Upper lobe of right lung (tissue), 1 donor: ENCODE data around the gene PROSER3. TPM values are rescaled to one million over a fixed set of nuclear protein-coding genes. Genes with fewer than 3 reads are reported as not detected.

ENCODE experiments used
- ATAC-seq: fragments of 200-7000 bp; cut with Tn5 transposase; one replicate; pipeline ENCODE4 v1.9.1; 2020; ENCODE audit warnings: mild to moderate bottlenecking, moderate library complexity
- DNase-seq: peaks from one replicate; pipeline ENCODE4 v3.0.0-alpha.2; 2020
- H3K27ac ChIP-seq: fragments of 200-600 bp; one replicate; pipeline ENCODE4 v1.8.0; 2022
- H3K27me3 ChIP-seq: fragments of 200-600 bp; one replicate; pipeline ENCODE4 v1.8.0; 2022; ENCODE audit warnings: mild to moderate bottlenecking
- H3K36me3 ChIP-seq: fragments of 200-600 bp; one replicate; pipeline ENCODE4 v1.8.0; 2022
- H3K4me1 ChIP-seq: fragments of 200-600 bp; one replicate; pipeline ENCODE4 v1.8.0; 2022
- H3K4me3 ChIP-seq: fragments of 200-600 bp; one replicate; pipeline ENCODE4 v1.8.0; 2022; ENCODE audit warnings: mild to moderate bottlenecking
- H3K9me3 ChIP-seq: fragments of 200-600 bp; one replicate; pipeline ENCODE4 v1.8.0; 2022
- CTCF ChIP-seq: fragments of 200-600 bp; IDR thresholded peaks from one replicate; pipeline ENCODE4 v1.8.0; 2022; ENCODE audit warnings: antibody characterized with exemption
- intact Hi-C: fragments of 100-400 bp; cut with DNase I; formaldehyde crosslinking; loops from one replicate; pipeline ENCODE4 v1.11.0; 2022
- total RNA-seq: library from RNA; stranded (reverse); fragmentation: NEBNext Ultra II Directional; extraction: Animal tissue kit (Norgen Biotek cat#: 25700); gene quantifications from one replicate; pipeline ENCODE4 v1.2.1, GENCODE V29; 2021
- donor health status: DM: no; HTN: yes; CAD: no; lungs with severe emphysema.

The PROSER3 gene
- total RNA-seq, 1 donor from 2014 or later, result 18.2 TPM

- intact Hi-C loops, result no loop called here
- no peak for TF ChIP-seq CTCF
- no peak for ATAC-seq
- Histone ChIP-seq H3K27ac (no peak overlapping the region), H3K36me3 (no peaks in the 10 kb centered on the region), H3K4me3 (no peak overlapping the region), H3K4me1 (no peaks in the 10 kb centered on the region), H3K27me3 (no peaks in the 10 kb centered on the region), H3K9me3 (no peaks in the 10 kb centered on the region)
- DNase-seq, result no peak
Measured at GRCh38 chr19:35784503-35785338, 26.7 kb downstream of the PROSER3 start.

DNA sequence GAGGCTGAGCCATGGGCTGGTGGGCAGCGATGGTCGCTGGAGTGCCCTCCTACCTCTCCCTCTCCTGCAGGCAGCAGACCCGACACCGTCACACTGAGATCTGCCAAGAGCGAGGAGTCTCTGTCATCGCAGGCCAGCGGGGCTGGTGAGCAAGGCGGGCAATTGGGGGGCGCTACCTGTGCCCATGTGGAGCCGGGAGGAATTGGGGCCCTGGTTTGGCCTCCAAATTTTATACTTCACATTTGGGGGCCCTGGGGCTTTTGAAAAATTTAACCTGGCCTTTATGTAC, 27.3 kb downstream of the PROSER3 start:
- no peaks in the 10 kb centered on the region for H3K4me1 ChIP-seq
- no peaks in the 10 kb centered on the region for H3K36me3 ChIP-seq
- H3K27me3 ChIP-seq, result no peaks in the 10 kb centered on the region
- H3K27ac ChIP-seq, result no peak overlapping the region
- no peak for TF ChIP-seq CTCF
- intact Hi-C loops, result no loop called here
- no peak for ATAC-seq
- no peaks in the 10 kb centered on the region for H3K9me3 ChIP-seq
- no peak overlapping the region for H3K4me3 ChIP-seq
- DNase-seq, result no peak

DNA sequence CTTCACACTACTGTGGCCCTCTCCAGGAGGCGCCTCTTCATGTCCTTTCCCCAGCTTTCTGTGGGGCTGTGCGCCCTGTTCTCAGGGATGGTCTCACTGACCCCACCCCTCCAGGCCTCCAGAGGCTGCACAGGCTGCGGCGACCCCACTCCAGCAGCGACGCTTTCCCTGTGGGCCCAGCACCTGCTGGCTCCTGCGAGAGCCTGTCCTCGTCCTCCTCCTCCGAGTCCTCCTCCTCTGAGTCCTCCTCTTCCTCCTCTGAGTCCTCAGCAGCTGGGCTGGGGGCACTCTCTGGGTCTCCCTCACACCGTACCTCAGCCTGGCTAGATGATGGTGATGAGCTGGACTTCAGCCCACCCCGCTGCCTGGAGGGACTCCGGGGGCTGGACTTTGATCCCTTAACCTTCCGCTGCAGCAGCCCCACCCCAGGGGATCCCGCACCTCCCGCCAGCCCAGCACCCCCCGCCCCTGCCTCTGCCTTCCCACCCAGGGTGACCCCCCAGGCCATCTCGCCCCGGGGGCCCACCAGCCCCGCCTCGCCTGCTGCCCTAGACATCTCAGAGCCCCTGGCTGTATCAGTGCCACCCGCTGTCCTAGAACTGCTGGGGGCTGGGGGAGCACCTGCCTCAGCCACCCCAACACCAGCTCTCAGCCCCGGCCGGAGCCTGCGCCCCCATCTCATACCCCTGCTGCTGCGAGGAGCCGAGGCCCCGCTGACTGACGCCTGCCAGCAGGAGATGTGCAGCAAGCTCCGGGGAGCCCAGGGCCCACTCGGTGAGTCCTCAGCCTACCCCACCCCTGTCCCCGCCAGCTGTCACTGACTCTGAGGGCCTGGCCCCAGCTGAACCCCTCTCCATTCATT, 28.6 kb downstream of the PROSER3 start:
- TF ChIP-seq CTCF, result no peak
- H3K36me3 ChIP-seq, result no peaks in the 10 kb centered on the region
- no peaks in the 10 kb centered on the region for H3K27me3 ChIP-seq
- H3K9me3 ChIP-seq, result no peaks in the 10 kb centered on the region
- DNase-seq (no peak), ATAC-seq (no peak)
- H3K27ac ChIP-seq, result no peak overlapping the region
- H3K4me1 ChIP-seq, result no peaks in the 10 kb centered on the region
- intact Hi-C loops, result no loop called here
- no peak overlapping the region for H3K4me3 ChIP-seq

DNA sequence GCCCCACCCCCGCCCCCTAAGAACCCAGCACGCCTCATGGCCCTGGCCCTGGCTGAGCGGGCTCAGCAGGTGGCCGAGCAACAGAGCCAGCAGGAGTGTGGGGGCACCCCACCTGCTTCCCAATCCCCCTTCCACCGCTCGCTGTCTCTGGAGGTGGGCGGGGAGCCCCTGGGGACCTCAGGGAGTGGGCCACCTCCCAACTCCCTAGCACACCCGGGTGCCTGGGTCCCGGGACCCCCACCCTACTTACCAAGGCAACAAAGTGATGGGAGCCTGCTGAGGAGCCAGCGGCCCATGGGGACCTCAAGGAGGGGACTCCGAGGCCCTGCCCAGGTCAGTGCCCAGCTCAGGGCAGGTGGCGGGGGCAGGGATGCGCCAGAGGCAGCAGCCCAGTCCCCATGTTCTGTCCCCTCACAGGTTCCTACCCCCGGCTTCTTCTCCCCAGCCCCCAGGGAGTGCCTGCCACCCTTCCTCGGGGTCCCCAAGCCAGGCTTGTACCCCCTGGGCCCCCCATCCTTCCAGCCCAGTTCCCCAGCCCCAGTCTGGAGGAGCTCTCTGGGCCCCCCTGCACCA, 29.3 kb downstream of the PROSER3 start:
- H3K27ac ChIP-seq, result no peak overlapping the region
- ATAC-seq (no peak), DNase-seq (no peak)
- no peaks in the 10 kb centered on the region for H3K4me1 ChIP-seq
- no peaks in the 10 kb centered on the region for H3K36me3 ChIP-seq
- intact Hi-C loops, result no loop called here
- TF ChIP-seq CTCF, result no peak
- no peak overlapping the region for H3K4me3 ChIP-seq
- no peaks in the 10 kb centered on the region for H3K9me3 ChIP-seq
- H3K27me3 ChIP-seq, result no peaks in the 10 kb centered on the region

DNA sequence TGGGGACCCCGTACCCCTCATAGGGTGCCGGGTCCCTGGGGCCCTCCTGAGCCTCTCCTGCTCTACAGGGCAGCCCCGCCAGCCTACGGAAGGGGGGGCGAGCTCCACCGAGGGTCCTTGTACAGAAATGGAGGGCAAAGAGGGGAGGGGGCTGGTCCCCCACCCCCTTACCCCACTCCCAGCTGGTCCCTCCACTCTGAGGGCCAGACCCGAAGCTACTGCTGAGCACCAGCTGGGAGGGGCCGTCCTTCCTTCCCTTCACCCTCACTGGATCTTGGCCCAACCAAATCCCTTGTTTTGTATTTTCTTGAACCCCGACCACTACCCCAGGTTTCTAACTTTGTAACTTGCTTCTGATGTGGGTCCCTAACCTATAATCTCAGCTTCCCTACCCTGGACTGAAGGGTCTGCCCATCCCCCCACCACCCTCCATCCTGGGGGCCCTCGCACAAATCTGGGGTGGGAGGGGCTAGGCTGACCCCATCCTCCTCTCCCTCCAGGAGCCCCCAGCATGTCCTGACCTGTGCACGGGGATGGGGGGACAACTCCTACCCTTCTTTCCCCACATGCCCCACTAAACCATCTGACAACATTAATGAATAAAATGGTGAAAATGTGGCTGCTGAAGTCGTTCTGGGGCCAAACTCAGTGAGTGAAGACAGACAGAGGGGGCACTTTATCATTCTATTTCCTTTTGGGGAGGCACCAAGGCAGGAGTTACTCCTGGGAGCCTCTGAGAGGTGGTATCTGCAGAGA, 30.4 kb downstream of the PROSER3 start:
- no peaks in the 10 kb centered on the region for H3K36me3 ChIP-seq
- ATAC-seq, result no peak
- no peaks in the 10 kb centered on the region for H3K27me3 ChIP-seq
- no peaks in the 10 kb centered on the region for H3K4me1 ChIP-seq
- no peak for TF ChIP-seq CTCF
- intact Hi-C loops, result no loop called here
- H3K4me3 ChIP-seq, result no peak overlapping the region
- no peak overlapping the region for H3K27ac ChIP-seq
- no peaks in the 10 kb centered on the region for H3K9me3 ChIP-seq
- DNase-seq, result no peak
